HL-60/S4 treated with phorbol 12-myristate 13-acetate at 8.2 ng/mL for 4 days and 3 days (cell line): ENCODE results near the gene JAM3.

Experiments used
- in situ Hi-C: fragments of 300-500 bp; cut with MboI; formaldehyde crosslinking; loops from 2 replicates; pipeline ENCODE4 v1.15.0; 2022; ENCODE audit warnings: low sequenced_read_pairs

The JAM3 gene

DNA sequence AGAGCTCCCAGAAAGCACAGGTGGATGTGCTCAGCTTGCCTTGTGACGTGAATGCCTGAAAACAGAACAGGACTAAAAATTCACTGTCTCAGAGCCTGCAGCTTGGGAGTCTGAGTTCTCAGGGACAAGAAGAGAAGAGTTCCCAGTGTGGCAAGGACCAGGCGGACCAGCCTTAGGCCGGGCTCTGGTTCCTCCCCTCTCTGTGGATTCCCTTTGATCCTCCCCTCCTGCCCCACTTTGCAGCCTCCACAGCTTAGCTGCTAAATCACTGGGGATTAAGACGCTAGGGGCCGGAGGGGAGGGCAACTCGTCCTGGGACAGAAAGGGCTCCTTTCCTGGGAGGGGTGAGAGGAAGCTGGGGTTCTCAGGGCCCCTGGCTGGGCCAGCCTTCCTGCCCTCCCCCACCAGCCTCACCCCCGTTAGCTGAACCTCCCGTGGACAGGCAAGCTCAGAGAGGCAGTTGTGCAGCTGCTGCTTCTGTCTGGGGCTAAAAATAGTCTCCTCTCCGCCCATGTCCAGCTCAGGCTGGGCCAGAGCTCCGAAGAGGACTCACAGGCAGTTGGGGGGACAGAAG lies 29.9 kb upstream of the JAM3 start:
- in situ Hi-C loops: no loop called here

DNA sequence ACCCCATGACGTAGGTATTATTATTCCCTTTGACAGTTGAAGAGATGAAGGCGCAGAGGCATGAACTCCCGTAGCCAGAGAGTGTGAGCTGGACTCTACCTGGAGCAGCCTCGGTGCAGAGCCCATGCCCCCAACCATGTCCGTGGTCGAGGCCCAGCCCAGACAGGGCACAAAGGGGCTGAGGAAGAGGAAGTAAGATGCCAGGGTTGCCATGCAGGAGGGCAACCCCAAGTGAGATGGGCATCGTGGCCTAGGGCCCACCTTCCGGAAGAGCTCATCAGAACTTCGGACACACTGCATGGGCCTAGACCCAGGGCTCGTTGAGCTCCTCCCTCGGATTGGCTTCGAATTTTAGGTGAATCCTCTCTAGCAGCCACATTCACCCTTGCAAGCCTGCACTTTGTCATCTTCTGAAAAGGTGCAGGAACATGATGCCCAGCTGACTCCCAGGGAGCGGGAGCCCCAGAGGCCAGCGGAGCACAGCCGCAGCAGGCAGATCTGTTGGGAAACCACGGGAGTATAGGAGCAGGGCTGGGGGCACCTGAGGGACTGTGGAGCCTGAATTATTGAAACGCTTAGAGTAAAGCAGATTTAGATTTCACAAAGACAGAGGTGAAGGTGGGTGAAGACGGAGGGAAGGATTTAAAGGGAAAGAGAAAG lies 29.0 kb upstream of the JAM3 start:
- in situ Hi-C loops: no loop called here

DNA sequence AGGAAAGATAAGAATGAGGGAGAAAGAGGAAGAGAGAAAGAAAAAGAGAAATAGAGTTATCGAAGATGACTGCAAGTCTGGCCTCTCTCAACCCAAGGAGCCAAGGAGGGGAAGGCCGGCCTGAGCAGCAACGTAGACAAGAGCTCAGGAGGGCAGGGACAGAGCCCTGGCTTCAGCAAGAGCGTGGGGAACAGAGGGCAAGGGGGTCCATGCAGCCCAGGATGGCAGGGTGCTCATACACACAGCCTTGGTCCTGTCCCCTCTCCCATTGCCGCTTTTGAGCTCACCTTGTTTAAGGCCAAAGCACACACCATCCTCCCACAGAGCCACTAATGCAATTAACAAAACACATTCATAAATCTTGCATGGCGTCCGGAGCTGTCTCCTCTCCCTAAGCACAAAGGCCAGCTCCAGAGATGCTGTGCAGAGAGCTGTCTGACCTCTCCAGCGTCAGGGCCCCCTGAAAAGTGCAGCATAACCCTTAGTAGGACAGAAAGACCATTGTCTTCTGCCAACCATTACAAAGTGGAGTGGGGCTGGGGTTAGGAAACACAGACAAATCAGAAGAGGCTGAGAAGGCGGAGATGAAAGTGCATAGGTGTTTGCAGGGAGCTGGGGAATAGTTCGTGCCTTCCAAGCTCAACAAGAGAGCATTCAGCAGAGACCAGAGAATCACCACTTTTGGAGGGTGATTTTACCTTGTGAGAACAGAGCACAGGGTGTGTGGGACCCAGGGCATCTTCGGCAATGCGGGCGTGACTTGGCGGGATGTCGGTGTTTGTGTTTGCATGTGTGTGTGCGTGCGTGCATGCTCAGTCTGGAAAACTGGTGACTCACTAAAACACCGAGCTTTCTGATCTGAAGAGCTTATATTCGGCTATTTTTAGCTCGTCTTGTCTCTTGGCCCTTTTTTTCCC lies 28.2 kb upstream of the JAM3 start:
- in situ Hi-C loops: no loop called here

DNA sequence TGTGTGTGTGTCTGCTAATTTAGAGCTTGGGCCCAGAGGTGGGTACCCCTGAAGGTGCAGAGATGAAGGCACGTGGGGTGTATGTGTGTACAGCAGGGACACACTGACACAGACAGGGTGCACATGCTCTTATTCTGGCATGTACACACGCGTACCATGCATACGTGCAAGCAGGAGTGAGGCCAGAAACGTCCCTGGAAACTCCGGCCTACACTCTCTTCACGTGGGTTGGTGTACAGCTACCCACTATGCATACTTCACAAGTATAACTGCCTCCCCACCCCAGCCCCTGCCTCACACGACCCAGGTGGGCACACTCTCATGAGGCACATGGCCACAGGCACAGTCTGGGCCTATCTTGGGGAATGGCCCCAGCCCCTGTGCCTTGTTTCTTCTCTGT lies 27.5 kb upstream of the JAM3 start:
- in situ Hi-C loops: no loop called here

DNA sequence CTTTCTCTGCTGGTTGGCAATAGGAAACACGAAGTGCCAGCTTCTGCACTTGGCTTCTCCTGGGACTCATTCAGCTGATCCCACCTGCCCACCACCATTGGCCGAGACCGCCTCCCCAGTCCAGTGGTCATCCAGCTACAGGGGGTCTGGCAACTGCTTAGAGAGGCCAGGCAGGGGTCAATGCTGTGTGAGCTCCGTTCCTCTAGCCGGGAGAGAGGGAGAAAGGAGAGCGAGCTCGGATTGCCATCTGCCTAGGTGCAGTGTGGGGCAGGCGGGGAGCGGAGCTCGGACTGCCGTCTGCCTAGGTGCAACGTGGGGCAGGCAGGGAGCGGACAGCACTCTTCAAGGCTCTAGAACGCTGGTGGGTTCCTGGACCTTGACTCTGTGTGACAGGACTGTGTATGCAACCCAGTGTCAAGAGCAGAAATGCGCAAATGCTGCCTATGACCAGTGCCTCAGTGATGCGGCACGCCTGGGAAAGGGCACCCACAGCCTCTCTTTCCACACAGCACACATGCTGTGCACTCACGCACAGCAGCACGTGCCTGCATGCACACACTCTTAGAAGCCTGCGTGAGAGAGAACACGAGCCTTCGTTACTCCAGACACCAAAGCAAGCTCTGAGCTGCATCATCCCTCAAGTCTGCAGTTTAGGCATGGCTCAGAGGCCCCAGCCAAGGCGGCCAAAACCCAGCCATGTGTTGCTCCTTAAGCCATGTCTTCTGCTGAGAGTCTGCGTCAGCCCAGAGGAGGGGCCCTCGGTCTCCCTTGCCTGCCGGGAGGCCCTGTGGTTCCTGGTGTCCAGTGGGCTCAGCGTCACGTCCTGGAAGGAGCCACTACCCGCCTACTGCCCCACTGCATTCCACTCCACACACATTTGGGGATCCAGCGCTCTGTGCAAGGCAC lies 26.8 kb upstream of the JAM3 start:
- in situ Hi-C loops: no loop called here

DNA sequence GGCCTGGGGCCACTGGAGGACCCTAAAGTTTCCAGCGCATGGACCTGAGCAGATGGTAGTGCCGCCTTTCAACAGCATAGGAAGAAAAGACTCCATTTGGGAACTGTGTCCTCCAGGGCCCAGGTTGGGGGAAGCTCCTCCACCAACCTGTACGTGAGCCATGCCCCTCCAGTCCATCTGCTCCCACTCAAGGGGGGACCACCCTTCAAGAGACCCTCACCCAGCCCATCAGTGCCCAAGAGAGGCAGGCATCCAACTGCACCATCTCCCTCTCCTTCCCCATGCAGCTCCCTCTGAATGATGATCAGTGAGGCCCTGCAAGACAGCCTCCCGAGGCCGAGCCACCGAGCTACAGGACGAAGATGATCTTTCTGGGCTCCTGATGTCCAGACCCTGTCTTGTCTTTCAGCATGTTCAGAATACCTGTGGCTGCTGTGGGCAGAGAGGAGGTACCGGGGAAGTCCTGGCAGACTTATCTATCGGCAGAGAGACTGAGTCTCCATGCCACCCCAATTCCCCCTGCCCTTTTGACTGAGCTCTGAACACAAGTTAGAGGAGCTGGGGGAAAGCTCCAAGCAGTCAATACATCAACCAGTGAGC lies 25.0 kb upstream of the JAM3 start:
- in situ Hi-C loops: no loop called here

DNA sequence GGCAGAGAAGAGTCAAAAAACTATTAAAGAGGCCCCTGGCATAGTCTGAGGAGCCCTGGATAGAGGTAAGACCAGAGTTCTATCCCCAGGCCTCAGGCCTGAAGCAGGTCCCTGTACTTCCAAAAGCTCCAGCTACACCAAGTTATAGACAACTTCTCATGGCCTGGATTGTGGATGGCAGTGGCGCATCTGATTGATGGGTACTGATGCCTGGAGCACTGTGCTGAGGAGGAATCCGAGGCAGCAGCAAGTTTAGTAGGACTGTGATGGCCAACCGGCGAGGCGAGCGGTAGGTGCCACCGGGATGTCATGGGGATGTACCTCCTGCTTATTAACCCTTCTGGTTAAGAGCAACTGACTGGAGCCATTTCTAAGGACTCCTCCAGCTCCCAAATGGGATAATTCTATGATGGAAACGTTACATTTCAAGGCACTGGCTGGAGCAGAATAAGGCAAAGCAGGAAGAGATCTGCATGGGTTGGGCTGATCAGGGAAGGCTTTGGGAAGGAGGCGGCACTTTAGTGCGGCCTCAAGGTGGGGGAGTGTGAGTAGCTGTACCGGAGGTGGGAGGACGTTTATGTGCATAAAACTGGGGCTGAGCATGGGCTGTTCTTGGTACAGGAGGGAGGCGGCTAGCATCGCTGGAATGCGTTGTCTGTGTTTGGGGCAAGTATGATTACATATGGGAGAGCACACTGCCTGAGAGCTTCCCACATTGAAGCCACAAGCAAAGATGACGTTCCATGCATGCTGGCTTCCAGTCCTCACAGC lies 24.2 kb upstream of the JAM3 start:
- in situ Hi-C loops: no loop called here

DNA sequence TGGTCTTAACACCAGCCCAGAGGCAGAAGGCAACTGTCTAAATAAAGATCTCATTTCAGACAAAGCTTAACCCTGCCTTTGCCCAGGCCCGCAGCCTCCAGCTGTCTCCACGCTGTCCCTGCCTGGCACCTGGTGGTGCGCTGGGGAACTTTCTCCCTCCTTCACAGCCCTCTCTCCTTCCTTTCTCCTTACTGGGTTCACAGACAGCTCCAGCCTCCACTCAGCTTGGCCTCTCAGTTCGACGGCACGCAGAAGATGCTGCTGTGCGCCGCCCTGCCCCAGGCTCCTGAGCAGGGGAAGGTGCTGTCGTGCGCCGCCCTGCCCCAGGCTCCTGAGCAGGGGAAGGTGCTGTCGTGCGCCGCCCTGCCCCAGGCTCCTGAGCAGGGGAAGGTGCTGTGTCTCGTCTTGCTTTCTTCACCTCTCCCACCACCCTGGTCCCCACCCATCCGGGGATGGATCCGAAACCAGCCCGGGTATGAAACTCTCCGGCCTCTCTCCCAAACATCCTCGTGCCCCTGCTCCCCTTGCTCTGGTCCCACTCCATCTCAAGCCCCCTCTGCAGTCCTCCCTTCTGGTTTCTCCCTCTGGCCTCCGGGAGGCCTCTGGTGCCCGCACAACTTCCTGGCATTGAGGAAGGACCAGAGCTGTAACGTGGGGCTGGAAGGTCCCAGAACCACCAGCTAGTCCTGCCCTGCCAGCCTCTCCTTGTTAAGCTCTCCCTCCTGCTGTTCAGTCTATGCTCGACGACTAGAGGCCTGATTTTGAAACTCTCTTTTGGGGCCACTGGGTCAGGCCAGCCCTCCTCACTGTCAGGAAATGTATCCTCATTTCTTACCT lies 22.9 kb upstream of the JAM3 start:
- in situ Hi-C loops: no loop called here

DNA sequence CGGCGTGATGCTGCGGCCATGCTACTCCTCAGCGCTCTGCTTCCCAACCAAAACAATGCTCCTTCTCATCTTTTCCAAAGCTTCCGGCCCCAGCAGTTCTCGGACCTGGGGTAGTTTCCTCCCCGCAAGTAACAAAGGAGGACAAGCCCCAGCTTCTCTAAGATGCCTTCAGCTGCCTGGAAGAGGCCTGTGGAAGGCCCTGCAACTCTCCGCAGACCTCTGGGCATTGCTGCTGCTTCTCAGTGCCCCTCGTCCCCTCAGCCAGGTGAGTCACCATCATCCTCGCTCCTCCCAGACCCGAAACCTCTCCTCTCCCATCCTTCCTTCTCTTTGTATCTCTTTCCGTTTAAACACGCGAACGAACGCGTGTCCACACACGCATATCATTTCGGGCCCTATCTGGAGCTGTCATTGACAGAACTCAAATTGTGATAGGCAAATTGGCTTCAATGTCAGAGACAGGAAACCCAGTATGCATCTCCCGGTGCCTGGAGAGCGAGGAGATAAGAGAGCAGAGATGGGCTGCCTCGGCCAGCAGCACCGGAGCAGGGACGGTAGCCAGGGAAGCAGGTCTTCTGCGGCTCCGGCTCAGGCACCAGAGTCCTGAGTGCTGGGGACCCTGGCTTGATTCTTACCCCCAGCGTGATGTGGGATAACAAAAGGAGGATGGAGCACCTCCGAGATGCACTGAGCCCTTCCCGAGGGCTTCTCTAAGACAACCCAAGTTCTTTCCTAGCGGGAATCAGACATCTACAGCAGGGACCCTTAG lies 22.0 kb upstream of the JAM3 start:
- in situ Hi-C loops: no loop called here

DNA sequence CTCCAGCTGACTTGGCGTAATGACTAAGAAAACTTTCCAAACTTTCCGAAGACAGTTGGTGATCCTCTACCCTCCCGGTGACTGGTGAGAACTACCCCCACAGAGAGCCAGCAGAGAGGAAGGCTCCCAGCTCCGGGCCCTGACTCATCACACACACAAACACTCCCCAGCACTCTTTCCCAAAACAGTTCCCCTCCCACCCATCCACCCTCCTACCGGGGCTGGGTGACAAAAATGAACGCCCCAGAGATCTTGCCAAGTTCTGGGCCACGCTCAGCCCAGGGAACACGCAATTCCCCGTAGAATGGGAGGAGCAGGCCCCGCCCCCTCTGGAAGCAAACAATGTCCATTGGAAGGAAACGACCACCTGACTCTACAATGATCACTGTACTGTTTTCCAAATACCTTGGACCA lies 21.3 kb upstream of the JAM3 start:
- in situ Hi-C loops: no loop called here

DNA sequence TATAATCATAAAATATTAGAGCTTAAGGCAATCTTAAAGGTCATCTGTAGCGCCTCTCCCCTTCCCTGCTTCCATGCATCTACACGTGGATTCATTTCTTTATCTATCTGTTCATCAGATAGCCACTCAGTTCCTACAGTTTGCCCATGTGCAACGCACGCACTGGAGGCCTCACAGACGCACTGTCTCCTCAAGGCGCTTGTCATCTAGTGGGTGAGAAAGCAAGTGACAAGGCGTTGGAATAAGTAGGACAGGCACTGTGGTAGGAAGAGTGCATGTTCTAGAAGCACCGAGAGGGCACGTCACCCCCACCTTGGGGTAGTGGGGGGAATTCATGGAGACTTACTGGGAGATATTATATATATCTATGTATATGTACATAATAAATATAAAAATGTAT lies 20.8 kb upstream of the JAM3 start:
- in situ Hi-C loops: no loop called here

DNA sequence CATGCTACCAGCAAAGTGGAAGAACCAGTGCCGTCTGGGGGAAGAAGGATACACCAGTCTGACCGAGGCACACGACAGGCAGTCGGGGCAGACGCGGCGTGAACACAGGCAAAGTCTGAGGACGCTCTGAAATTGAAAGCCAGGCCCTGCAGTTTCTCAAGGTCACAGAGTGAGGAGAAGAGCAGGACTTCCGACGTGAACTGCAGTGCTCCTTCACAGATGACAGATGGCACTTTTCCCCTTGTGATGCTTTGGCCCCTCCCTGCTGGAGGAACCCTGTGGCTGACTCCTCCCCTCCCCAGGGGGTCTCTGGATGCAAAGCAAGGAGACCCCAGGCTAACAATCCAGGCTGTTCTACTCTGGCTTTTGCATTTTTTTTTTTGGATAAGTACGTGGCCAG lies 19.6 kb upstream of the JAM3 start:
- in situ Hi-C loops: no loop called here

DNA sequence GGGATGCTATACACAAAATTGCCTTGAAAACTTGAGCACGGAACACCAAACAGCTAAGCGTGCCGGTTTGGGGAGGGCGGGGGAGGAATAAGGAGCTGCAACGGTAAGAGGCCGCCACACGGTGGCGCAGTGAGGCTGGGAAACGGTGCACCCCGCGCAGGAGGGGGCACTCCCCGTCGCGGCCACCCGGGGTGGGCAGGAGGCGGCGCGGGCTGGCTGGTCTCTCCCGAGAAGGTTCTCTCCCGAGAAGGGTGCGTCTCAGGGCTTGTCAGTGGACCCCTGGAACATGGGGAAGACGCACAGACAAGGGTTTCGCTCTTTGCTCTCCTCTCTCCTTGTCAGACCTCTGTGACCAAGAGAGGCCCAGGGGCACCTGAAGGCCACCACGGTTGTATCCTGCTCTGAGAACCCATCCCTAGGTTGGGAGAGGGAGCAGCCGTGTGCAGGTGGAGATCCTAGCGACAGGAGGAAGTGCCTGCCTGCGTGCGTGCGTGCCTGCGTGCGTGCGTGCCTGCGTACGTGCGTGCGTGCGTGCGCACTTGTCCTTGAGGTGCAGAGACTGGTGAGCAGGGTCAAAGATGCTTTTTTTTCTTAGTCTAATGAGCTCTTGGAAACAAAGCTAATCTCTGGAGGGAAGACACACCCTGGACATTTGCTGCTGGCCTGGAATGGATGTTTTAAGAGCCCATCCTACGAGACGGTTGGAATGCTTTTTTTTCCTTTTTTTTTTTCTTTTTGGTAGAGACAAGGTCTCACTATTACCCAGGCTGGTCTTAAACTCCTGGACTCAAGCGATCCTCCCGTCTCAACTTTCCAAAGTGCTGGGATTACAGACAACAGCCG lies 18.1 kb upstream of the JAM3 start:
- in situ Hi-C loops: no loop called here

DNA sequence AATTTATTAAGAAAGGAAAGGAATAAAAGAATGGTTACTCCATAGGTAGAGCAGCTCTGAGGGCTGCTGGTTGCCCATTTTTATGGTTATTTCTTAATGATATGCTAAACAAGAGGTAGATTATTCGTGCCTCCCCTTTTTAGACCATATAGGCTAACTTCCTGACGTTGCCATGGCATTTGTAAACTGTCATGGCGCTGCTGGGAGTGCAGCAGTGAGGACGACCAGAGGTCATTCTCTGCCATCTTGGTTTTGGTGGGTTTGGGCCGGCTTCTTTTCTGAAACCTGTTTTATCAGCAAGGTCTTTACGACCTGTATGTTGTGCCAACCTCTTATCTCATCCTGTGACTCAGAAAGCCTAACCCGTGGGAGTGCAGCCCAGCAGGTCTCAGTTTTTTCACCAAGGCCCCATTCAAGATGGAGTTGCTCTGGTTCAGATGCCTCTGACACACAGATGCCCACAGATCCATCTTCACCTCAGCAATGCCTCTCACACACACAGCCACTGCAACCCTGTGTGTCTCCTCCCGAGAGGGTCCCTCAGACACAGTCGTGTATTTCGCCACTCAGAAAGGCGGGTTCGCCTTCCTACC lies 16.4 kb upstream of the JAM3 start:
- in situ Hi-C loops: no loop called here

DNA sequence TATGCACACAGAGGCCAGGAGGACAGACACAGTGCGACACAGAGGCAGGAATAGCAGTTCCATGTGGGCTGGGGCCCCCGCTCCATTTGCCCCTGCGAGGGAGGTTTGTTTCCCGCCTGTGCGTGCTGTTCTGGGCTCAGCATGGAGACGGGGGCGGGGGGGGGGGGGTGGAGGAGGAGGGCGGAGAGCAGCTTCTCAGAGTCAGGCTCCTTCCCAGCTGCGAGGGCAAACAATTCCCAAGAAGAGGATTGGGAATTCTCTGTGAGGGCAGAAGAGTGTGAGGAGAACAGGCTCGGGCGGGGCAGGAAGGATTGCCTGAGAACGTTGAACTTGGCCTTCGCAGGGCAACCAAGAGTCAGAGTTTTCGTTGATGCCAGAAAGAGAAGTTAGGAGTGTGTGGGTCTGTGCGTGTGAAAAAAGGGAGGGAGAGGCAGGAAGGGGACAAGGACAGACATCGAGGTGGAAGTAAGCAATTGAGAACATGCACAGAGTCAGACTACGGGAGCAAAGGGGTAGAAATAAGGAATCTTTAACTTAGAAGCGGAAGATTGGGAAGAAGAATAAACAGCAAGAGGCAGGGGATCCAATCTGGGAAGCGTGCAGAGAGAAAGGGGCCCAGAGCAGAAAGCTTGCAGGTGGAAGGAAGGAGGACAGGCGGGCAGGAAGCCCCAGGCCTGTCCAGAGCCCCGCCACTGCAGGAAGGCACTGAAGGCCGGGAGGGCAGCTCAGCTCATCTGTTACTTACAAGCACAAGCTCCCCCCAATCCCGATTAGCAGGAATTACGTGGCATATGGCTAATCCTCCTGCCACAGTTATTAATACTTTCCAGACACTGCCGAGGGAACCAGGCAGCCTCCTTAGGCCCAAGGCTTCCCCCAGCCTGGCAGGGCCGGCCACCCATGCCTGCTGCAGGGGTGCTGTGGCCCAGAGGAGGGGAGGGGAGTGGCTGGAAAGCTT lies 15.6 kb upstream of the JAM3 start:
- in situ Hi-C loops: no loop called here

DNA sequence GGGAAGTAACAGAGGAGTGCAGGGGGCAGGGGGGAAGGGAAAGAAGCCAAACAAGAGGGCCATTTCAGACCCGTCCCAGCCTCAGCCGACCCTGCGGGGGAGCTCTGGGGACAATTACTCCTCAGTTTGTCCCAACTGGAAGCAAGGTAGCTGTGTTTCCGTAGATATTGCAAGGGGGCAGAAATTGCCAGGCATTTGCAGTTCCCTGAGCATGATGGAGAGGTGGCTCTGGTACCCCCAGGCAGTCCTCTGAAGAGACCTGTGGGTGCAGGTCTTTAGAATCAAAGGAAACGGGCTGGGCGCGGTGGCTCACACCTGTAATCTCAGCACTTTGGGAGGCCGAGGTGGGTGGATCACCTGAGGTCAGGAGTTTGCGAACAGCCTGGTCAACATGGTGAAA lies 13.8 kb upstream of the JAM3 start:
- in situ Hi-C loops: no loop called here
